ENCODE results near the gene DHX40.
"Not testable (repeated sequence)": the region's sequence is repeated elsewhere in the genome, so short reads cannot be mapped to it uniquely, and the experiment has no call there.

Gene DHX40

GRCh38 chr17:59558953-59559352 lies 6.5 kb upstream of the DHX40 start:
- no peak for DNase-seq (ENCODE audit: low read depth)

GRCh38 chr17:59561042-59561441 lies 4.4 kb upstream of the DHX40 start:
- DNase-seq (ENCODE audit: low read depth) = no peak

GRCh38 chr17:59565959-59566324 lies 532 bp downstream of the DHX40 start:
- peak; percentile 46 for DNase-seq (ENCODE audit: low read depth)

GRCh38 chr17:59569151-59569550 lies 3.7 kb downstream of the DHX40 start:
- DNase-seq (ENCODE audit: low read depth) = not testable (repeated sequence)

- DNase-seq (ENCODE audit: low read depth) = no peak
Measured at GRCh38 chr17:59572301-59572924, 7.0 kb downstream of the DHX40 start.

GRCh38 chr17:59584168-59584567 lies 18.8 kb downstream of the DHX40 start:
- not testable (repeated sequence) for DNase-seq (ENCODE audit: low read depth)

GRCh38 chr17:59600169-59600568 lies 34.8 kb downstream of the DHX40 start:
- DNase-seq (ENCODE audit: low read depth) = no peak

GRCh38 chr17:59601130-59601529 lies 35.7 kb downstream of the DHX40 start:
- DNase-seq (ENCODE audit: low read depth) = no peak

- DNase-seq (ENCODE audit: low read depth) = no peak
Measured at GRCh38 chr17:59607061-59607460, 41.7 kb downstream of the DHX40 start.

- no peak for DNase-seq (ENCODE audit: low read depth)
Measured at GRCh38 chr17:59607817-59608403, 42.5 kb downstream of the DHX40 start.

- no peak for DNase-seq (ENCODE audit: low read depth)
Measured at GRCh38 chr17:59611503-59611902, 46.1 kb downstream of the DHX40 start.

GRCh38 chr17:59616253-59616920 lies 51.0 kb downstream of the DHX40 start:
- no peak for DNase-seq (ENCODE audit: low read depth)

- no peak for DNase-seq (ENCODE audit: low read depth)
Measured at GRCh38 chr17:59617156-59617732, 51.8 kb downstream of the DHX40 start.

GRCh38 chr17:59619035-59619297 lies 53.6 kb downstream of the DHX40 start:
- no peak for DNase-seq (ENCODE audit: low read depth)

- DNase-seq (ENCODE audit: low read depth) = peak; percentile 93
Measured at GRCh38 chr17:59619298-59620063, 54.1 kb downstream of the DHX40 start, which contains the start of gene CLTC. CLTC (plus strand) TSS chr17:59619895; CDS start chr17:59620132, 237 bp downstream.

GRCh38 chr17:59620064-59620359 lies 54.6 kb downstream of the DHX40 start:
- no peak for DNase-seq (ENCODE audit: low read depth)

GRCh38 chr17:59620518-59621259 lies 55.3 kb downstream of the DHX40 start:
- DNase-seq (ENCODE audit: low read depth) = no peak

GRCh38 chr17:59621771-59622170 lies 56.4 kb downstream of the DHX40 start:
- DNase-seq (ENCODE audit: low read depth) = no peak

GRCh38 chr17:59623151-59623550 lies 57.7 kb downstream of the DHX40 start:
- no peak for DNase-seq (ENCODE audit: low read depth)

GRCh38 chr17:59626756-59627155 lies 61.3 kb downstream of the DHX40 start:
- DNase-seq (ENCODE audit: low read depth) = no peak

- DNase-seq (ENCODE audit: low read depth) = no peak
Measured at GRCh38 chr17:59627274-59627673, 61.9 kb downstream of the DHX40 start.

- no peak for DNase-seq (ENCODE audit: low read depth)
Measured at GRCh38 chr17:59627770-59628171, 62.4 kb downstream of the DHX40 start.

Measured in non-pigmented ciliary epithelial cell (primary cell).